GM18907 (cell line): ENCODE results near the gene PYCARD.
A peak's percentile ranks its signal among the peaks of the same experiment; 100 is the strongest.
"Not testable (repeated sequence)": the region's sequence is repeated elsewhere in the genome, so short reads cannot be mapped to it uniquely, and the experiment has no call there.

ENCODE experiments used
- ATAC-seq: cut with Tn5 transposase; IDR thresholded peaks from one replicate; pipeline ENCODE4 v1.9.1; 2021; ENCODE audit warnings: mild to moderate bottlenecking, moderate library complexity; ENCODE audit not compliant: unreplicated experiment

The PYCARD gene

GRCh38 chr16:31191697-31192428, 10.7 kb downstream of the PYCARD start:
- ATAC-seq = no peak

DNA sequence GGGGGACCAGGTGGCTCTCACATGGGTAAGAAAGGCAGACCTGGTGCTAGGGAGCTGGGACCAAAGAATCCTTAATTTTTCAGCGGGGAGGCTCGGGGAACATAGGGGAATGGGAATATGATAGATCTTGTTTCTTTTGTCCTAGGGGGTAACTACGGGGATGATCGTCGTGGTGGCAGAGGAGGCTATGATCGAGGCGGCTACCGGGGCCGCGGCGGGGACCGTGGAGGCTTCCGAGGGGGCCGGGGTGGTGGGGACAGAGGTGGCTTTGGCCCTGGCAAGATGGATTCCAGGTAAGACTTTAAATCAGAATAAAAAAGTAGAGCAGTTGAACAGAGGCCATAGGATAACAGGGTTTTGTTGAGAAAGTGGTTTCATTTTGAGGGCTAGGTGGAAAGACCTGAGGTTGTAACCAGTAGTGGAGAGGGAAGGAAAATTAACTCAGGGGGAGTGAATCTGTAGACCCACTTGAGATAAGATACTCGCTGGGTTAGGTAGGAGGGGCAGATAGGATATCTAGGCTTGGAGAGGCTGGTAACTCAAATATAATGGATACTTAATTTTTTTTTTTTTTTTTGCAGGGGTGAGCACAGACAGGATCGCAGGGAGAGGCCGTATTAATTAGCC, 11.6 kb downstream of the PYCARD start:
- no peak for ATAC-seq

- no peak for ATAC-seq
Measured at GRCh38 chr16:31190061-31190460, 12.5 kb downstream of the PYCARD start.

DNA sequence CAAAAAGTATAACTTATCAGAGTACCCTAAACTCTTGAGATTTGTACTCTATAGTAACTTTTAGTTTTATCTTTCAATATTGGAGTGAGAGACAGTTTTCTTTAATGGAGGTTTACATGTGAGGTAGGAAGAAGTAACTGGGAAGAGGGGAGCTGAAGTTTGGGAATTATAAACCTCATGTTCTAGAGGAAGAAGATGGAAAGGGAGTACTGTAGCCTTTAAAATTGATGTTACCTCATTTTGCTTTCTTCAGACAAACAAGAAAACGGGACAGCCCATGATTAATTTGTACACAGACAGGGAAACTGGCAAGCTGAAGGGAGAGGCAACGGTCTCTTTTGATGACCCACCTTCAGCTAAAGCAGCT, 13.2 kb downstream of the PYCARD start:
- no peak for ATAC-seq

- ATAC-seq = no peak
Measured at GRCh38 chr16:31188450-31189411, 13.8 kb downstream of the PYCARD start.

- no peak for ATAC-seq
Measured at GRCh38 chr16:31187808-31188189, 14.8 kb downstream of the PYCARD start.

DNA sequence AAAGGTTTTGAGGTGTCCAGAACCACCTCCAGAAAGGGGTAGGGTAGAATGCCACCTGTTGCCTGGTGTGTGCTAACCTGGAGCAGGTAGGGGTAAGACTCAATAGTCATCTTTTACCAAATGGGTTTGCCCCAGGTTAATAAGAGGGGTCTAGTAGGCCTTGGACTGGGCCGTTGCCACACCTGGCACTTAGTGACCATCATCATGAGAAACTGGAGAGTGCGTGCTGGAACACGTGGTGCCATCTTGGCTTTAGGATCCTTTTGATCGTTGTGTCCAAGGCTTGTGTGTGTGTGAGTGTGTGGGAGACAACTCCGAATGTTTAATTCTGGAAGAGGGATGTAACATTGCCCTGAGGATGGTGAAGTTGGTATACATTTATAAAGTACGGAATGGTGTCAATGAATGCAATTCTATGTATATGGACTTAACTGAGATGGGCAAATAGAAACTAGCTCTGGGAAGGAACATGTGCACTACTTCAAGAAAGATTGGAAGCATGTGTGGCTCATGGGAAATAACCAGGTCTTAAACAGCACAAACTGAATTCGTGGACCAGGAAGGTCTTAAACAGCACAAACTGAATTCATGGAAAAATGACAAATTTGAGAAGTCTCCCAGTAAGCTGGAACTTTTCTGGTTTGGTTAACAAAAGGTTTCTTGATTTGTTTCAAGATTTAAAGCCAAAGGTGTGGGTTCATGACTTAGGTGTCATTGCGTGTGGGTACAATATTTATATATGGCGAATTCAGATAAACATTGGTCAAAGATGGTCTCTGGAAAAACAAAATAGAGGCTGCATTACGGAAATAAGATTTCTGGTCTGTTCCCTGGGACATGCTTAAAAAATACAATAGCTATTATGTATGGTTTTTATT, 15.4 kb downstream of the PYCARD start:
- ATAC-seq = no peak

- ATAC-seq = no peak
Measured at GRCh38 chr16:31186176-31186575, 16.4 kb downstream of the PYCARD start.

DNA sequence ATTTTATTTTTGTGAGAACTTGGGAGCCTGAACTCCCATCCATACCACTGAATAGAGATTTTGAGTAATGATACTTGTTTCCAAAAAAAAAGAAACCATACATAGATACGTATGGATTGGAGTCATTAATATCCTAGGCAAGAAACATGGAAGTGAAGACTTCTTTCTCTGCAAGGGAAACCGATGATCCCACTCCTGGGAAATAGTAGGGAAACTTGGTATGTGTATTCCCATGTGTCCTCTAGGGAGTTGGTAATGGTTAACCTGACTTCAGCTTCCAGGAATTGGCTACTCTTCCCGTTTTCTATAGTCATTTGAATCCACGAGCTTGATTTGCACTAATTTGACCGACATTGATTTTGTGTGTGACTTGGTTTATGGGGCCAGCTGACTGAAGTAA, 17.2 kb downstream of the PYCARD start:
- no peak for ATAC-seq

- no peak for ATAC-seq
Measured at GRCh38 chr16:31184888-31185287, 17.7 kb downstream of the PYCARD start.

- no peak for ATAC-seq
Measured at GRCh38 chr16:31183432-31184428, 18.8 kb downstream of the PYCARD start.

DNA sequence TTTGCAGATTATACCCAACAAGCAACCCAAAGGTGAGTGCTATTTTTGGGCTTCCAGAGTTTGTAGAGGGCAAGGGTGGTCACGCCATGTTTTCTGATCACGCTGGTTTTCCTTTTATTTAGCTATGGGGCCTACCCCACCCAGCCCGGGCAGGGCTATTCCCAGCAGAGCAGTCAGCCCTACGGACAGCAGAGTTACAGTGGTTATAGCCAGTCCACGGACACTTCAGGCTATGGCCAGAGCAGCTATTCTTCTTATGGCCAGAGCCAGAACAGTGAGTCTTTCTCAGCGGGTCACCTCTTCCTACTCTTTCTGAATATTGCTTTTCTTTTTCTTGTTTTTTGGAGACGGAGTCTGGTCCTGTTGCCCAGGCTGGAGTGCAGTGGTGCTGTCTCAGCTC, 20.2 kb downstream of the PYCARD start:
- ATAC-seq = no peak

DNA sequence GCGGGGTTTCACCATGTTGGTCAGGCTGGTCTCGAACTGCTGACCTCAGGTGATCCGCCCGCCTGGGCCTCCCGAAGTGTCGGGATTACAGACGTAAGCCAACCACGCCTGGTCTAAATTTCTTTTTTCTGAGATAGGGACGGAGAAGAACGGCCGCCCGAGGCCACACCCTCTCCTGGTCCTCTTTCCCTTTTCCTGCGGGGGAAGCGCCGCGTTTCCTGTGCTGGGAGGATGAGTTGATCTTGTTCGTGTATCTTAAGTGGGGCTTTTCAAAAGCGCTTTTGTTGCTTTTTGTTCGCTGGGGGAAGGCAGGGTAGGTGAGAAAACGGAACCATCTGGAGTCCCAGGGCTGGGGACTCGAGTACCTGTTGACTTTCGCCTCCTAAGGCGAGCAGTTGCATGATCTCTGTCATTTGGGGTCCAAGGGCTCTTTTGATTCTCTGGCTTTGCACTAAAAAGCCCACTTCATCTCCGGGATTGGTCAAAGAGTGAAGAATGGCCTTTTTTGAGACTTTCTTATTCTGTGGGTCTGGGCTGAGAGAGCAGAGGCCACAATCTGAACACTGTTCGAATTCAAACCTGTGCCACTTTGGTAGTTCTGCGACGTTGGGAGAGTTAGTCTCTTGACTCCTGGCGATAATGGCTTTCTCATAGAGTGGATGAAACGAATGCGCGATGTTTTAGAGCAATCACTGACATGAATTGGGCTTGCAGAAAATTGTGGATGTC, 21.3 kb downstream of the PYCARD start:
- no peak for ATAC-seq

DNA sequence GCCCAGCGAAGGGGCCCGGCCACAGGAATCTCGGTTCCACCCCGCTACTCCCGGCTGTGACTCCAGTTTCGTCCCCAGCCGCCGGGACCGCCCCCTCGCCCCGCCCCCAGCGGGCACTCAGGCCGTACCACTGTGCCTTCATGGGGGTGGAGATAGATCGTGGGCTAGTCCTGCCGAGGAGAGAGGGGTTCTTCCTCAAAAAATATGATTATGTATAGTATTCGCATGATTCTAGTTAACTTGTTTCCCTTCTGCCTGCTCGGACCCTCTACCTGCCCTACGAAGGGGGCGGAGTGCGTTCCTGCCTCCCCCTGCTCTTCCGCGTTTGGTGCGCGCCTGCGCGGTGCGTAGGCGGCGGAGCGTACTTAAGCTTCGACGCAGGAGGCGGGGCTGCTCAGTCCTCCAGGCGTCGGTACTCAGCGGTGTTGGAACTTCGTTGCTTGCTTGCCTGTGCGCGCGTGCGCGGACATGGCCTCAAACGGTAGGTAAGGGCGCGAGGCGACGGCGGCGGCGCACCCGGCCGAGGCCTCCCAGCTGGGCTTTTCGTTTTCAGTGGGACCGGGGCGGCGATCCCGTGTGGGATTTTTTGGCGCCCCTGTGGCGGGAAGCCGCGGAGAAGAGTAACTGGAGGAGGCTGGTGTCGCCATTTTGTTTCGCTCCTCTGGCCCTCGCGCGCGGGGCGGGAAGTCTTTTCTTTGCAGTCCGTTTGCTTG, 22.7 kb downstream of the PYCARD start, which contains the start of gene FUS:
Gene FUS, plus strand, starts transcription at position 393 of the 713 bp plus-strand sequence. Its CDS starts 76 bp downstream, at position 469.
- peak; percentile 67 for ATAC-seq

DNA sequence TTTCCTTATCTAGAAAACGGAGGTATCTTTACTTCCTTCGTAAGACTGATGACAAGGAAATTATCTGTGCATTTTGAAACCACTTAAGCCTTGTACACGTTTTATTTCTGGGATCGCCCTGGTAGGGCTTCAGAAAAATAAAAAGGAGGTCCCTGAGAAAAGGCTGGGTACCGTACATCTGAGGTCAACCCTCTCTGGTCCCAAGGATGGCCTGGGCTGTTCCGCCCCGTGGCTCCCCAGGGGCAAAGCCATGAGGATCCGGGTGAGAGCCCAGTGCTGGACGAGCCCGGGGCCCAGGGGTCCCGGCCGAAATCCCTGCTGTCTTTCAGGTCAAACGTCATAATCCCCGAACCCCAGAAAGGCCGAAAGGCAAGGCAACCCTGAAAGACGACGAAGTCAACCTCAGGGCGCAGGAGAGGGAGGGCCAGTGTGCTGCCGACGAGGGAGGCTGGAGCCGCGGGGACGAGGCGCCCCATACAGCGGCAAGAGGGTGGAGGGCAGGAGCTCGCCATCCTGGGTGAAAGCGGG, 23.3 kb downstream of the PYCARD start:
- peak; percentile 14 for ATAC-seq

DNA sequence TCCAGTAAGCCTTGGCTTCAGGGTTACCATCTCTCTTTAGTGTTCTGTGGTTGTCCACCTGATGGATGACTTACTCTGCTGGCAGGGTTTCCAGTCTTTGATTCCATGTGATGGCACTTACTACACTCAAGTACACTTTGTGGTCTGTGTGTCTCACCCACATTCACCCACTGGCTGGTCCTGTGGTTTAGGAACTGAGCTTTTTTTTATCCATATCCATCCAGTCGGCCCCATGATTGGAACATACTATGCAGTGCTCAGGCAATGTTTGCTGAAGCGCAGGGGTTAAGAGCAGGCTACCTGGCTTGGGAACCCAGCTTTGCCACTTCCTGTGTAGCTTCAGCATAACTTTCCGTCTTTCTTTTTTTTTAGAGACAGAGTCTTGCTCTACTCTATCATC, 25.4 kb downstream of the PYCARD start:
- no peak for ATAC-seq

- not testable (repeated sequence) for ATAC-seq
Measured at GRCh38 chr16:31170048-31170447, 32.5 kb downstream of the PYCARD start.

DNA sequence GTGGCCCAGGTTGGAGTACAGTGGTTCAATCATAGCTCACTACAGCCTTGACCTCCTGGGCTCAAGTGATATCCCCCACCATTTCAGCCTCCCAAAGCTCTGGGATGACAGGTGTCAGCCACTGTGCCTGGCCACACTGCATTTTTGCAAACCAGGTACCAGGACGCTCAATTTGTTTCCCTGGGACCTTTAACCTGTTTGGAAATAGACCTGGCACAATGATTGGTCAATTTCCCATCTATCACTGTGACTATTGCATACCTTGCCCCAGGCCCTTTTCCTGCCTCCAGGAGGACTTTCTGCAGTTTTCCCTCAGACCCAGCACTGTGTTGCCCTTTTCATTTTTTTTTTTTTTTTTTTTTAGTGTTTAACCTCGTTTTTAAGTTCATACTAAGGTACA, 33.7 kb downstream of the PYCARD start:
- ATAC-seq = no peak
